ENCODE measurements around the gene ZFAND3.

ZFAND3 gene

DNA sequence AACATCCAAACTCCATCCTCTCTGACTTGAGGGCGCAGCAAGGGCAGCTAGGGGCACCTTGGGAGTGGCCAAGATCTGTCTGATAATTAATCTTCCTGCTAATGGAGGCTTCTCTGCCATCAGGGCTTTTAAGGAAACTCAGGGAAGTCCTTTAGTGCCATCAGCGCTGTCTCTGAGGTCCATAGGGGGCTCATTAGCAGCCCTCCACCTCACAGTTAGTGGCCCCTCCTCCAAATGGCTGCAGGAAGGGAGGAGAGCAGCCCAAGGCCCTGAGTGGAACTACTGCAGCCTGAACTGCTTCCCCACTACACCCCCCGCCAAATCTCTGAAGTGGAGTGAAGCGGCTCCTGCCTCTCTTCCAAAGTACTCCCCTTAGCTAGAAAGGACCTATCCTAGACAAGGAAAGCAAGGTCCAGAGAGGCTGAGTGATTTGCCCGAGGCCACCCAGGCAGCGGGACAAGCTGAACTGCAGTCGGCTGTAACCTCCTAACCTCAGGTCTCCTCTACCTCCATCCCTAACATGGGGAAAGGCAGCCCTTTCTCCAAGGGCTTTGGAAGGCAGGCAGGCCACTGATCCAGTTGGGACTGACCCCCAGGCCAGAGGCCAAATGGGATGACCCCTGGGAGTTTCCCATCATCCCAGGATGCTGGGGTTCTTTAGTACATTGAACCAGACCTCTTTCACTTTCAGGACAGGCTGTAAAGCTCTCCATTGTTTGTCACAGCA lies 39.5 kb upstream of the ZFAND3 start:
- Histone ChIP-seq H3K4me2 (ENCODE audit: low read length) (no peak overlapping the region), H3K18ac (ENCODE audit: low read length) (no peak overlapping the region), H3K56ac (ENCODE audit: low read length) (peak overlapping the region; percentile 43), H4K5ac (ENCODE audit: low read length) (peak overlapping the region; percentile 19), H2AK5ac (ENCODE audit: low read length) (no peak overlapping the region), H3K9ac (ENCODE audit: low read length) (no peak overlapping the region), H3K36me3 (ENCODE audit: control insufficient read depth, insufficient read depth, low read length) (no peaks in the 10 kb centered on the region), H3K4me3 (ENCODE audit: low read length) (no peak overlapping the region), H3K79me1 (ENCODE audit: low read length) (no peaks in the 10 kb centered on the region), H3K4ac (ENCODE audit: low read depth, low read length) (no peak overlapping the region), H3K23ac (ENCODE audit: low read length) (no peak overlapping the region), H3K4me1 (ENCODE audit: control insufficient read depth, low read depth, low read length) (peaks cover 22% of the 10 kb centered on the region), H3K27ac (ENCODE audit: low read depth, low read length) (no peak overlapping the region), H2BK15ac (replicated peaks; ENCODE audit: low read depth) (no peak overlapping the region), H3K27me3 (ENCODE audit: insufficient read depth, low read length, poor library complexity) (no peaks in the 10 kb centered on the region), H2BK120ac (ENCODE audit: low read depth, low read length) (no peak overlapping the region), H3K79me2 (ENCODE audit: control insufficient read depth, insufficient read depth, low read length) (no peaks in the 10 kb centered on the region), H2BK5ac (ENCODE audit: low read length) (no peak overlapping the region), H4K8ac (ENCODE audit: low read depth, low read length) (no peak overlapping the region)
- no CpG with 5 or more reads among the region's 7 CpGs for WGBS (ENCODE audit: extremely low coverage, insufficient coverage, low lambda C conversion rate)
- no peak for DNase-seq

DNA sequence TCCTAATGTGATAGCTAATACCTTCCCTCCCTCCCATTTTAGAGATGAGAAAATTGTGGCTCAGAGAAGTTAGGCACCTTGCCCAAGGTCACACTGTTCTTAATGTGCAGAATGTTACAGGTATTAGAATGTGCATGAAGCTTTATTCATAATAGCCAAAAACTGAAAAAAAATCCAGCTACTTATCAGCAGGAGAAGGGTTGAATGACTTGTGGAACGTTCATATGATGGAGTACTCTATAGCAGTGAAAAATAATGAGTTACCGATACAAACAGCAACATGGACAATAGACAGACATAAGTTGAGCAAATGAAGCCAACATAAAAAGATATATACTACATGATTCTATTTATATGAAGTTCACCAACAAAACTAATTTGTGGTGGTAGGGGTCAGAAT lies 37.7 kb upstream of the ZFAND3 start:
- H2AK5ac ChIP-seq (ENCODE audit: low read length) = no peak overlapping the region
- peaks cover 22% of the 10 kb centered on the region for H3K4me1 ChIP-seq (ENCODE audit: control insufficient read depth, low read depth, low read length)
- no peak overlapping the region for H3K4ac ChIP-seq (ENCODE audit: low read depth, low read length)
- no peak overlapping the region for H3K56ac ChIP-seq (ENCODE audit: low read length)
- no peaks in the 10 kb centered on the region for H3K79me1 ChIP-seq (ENCODE audit: low read length)
- no peak overlapping the region for H2BK120ac ChIP-seq (ENCODE audit: low read depth, low read length)
- no CpG with 5 or more reads among the region's 2 CpGs for WGBS (ENCODE audit: extremely low coverage, insufficient coverage, low lambda C conversion rate)
- H4K5ac ChIP-seq (ENCODE audit: low read length) = no peak overlapping the region
- no peaks in the 10 kb centered on the region for H3K27me3 ChIP-seq (ENCODE audit: insufficient read depth, low read length, poor library complexity)
- H2BK5ac ChIP-seq (ENCODE audit: low read length) = no peak overlapping the region
- no peak overlapping the region for H3K9ac ChIP-seq (ENCODE audit: low read length)
- H3K79me2 ChIP-seq (ENCODE audit: control insufficient read depth, insufficient read depth, low read length) = no peaks in the 10 kb centered on the region
- no peak overlapping the region for H2BK15ac ChIP-seq (replicated peaks; ENCODE audit: low read depth)
- H3K27ac ChIP-seq (ENCODE audit: low read depth, low read length) = no peak overlapping the region
- no peak overlapping the region for H4K8ac ChIP-seq (ENCODE audit: low read depth, low read length)
- no peaks in the 10 kb centered on the region for H3K36me3 ChIP-seq (ENCODE audit: control insufficient read depth, insufficient read depth, low read length)
- H3K23ac ChIP-seq (ENCODE audit: low read length) = no peak overlapping the region
- no peak overlapping the region for H3K4me3 ChIP-seq (ENCODE audit: low read length)
- no peak for DNase-seq
- no peak overlapping the region for H3K18ac ChIP-seq (ENCODE audit: low read length)
- H3K4me2 ChIP-seq (ENCODE audit: low read length) = no peak overlapping the region

DNA sequence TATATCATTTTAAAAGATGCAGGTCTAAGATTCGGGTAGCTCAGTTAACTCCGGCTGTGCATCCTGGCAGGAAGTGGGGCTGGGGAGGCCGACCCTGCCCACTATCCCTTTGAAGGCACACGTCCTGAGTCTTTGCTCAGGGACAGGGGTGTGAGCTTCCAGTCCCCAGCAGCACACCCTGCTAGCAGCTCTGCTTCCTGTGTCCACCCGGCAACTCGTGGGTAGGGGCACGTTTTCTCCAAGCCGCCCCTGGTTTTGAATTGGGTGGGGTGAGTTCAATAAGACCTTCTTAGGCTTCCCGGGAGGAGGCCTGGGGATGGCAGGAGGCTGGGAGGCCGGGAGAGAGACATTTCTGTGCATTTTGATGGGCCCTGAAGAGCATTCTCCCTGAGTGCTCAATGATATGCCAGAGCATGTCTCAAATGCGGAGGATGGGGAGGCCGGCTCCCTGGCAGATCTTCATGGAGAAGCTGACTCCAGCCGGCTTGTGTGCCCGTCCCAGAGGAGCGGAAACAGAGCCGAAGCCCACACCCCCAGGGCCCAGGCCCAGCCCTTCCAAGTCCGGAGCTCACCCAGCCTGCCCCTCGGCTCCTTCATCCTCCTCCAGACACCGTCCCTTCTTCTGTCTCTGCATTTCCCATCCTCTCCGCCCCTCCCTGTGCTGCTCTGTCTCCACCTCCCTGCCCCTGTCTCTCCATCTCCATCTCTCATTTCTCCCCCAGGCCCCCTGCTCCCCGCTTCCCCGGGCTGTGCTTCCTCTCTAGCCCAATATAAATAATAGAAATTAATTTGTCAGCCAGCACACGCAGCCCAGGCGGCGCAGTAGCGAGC lies 36.3 kb upstream of the ZFAND3 start:
- Histone ChIP-seq H3K4me3 (ENCODE audit: low read length) (peak overlapping the region; percentile 36), H3K4me2 (ENCODE audit: low read length) (peak overlapping the region; percentile 85), H3K9ac (ENCODE audit: low read length) (peak overlapping the region; percentile 79), H2BK15ac (replicated peaks; ENCODE audit: low read depth) (no peak overlapping the region), H3K23ac (ENCODE audit: low read length) (peak overlapping the region; percentile 48), H3K4me1 (ENCODE audit: control insufficient read depth, low read depth, low read length) (peaks cover 15% of the 10 kb centered on the region), H2AK5ac (ENCODE audit: low read length) (no peak overlapping the region), H3K27me3 (ENCODE audit: insufficient read depth, low read length, poor library complexity) (no peaks in the 10 kb centered on the region), H3K79me2 (ENCODE audit: control insufficient read depth, insufficient read depth, low read length) (no peaks in the 10 kb centered on the region), H3K18ac (ENCODE audit: low read length) (peak overlapping the region; percentile 70), H4K5ac (ENCODE audit: low read length) (no peak overlapping the region), H2BK120ac (ENCODE audit: low read depth, low read length) (peak overlapping the region; percentile 7), H2BK5ac (ENCODE audit: low read length) (no peak overlapping the region), H3K56ac (ENCODE audit: low read length) (peak overlapping the region; percentile 93), H3K36me3 (ENCODE audit: control insufficient read depth, insufficient read depth, low read length) (no peaks in the 10 kb centered on the region), H3K79me1 (ENCODE audit: low read length) (no peaks in the 10 kb centered on the region), H3K27ac (ENCODE audit: low read depth, low read length) (no peak overlapping the region), H4K8ac (ENCODE audit: low read depth, low read length) (no peak overlapping the region), H3K4ac (ENCODE audit: low read depth, low read length) (no peak overlapping the region)
- no CpG with 5 or more reads among the region's 26 CpGs for WGBS (ENCODE audit: extremely low coverage, insufficient coverage, low lambda C conversion rate)
- DNase-seq = peak; percentile 84

DNA sequence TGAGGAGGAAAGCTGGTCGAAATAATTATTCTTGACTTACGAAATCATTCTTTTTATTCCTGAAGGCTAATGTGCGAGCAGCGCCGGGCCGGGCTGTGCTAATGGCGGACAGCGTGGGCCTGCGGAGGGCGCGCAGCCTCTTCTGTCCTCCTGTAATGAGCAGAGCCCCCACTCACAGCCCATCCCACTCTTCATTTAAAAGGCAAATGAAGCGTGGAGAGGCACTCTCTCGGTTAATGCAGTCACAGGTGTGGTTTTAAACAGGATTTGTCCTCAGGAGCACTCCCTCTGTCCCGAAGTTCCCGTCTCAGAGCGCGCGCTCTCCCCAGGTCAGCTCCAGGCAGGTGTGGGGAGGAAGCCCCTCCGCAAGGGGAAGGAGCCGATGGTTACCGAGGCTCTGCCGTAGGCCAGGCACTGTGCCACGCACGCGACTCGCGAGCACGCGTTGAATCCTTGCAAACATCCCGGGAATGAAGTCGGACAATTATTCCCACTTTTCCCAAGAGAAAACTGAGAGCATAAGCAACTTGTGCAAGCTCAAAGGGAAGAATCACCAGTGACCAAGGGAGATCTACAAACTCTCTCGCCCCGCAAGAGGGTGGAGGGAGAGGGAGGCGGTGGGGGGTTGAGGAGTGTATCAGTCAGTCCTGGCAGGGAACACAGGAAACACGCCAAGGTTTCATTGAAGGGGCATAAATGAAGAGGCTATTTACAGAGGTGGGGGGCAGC lies 35.5 kb upstream of the ZFAND3 start:
- Histone ChIP-seq H2BK120ac (ENCODE audit: low read depth, low read length) (peak overlapping the region; percentile 7), H3K4me1 (ENCODE audit: control insufficient read depth, low read depth, low read length) (peaks cover 15% of the 10 kb centered on the region), H3K9ac (ENCODE audit: low read length) (peak overlapping the region; percentile 79), H3K27me3 (ENCODE audit: insufficient read depth, low read length, poor library complexity) (no peaks in the 10 kb centered on the region), H3K4me3 (ENCODE audit: low read length) (peak overlapping the region; percentile 36), H4K5ac (ENCODE audit: low read length) (no peak overlapping the region), H3K79me2 (ENCODE audit: control insufficient read depth, insufficient read depth, low read length) (no peaks in the 10 kb centered on the region), H2BK5ac (ENCODE audit: low read length) (no peak overlapping the region), H3K79me1 (ENCODE audit: low read length) (no peaks in the 10 kb centered on the region), H4K8ac (ENCODE audit: low read depth, low read length) (no peak overlapping the region), H2BK15ac (replicated peaks; ENCODE audit: low read depth) (no peak overlapping the region), H3K4me2 (ENCODE audit: low read length) (peak overlapping the region; percentile 85), H3K36me3 (ENCODE audit: control insufficient read depth, insufficient read depth, low read length) (no peaks in the 10 kb centered on the region), H3K56ac (ENCODE audit: low read length) (peak overlapping the region; percentile 93), H3K4ac (ENCODE audit: low read depth, low read length) (no peak overlapping the region), H3K27ac (ENCODE audit: low read depth, low read length) (no peak overlapping the region), H3K18ac (ENCODE audit: low read length) (peak overlapping the region; percentile 13), H2AK5ac (ENCODE audit: low read length) (no peak overlapping the region), H3K23ac (ENCODE audit: low read length) (no peak overlapping the region)
- peak; percentile 45 for DNase-seq
- no CpG with 5 or more reads among the region's 35 CpGs for WGBS (ENCODE audit: extremely low coverage, insufficient coverage, low lambda C conversion rate)

DNA sequence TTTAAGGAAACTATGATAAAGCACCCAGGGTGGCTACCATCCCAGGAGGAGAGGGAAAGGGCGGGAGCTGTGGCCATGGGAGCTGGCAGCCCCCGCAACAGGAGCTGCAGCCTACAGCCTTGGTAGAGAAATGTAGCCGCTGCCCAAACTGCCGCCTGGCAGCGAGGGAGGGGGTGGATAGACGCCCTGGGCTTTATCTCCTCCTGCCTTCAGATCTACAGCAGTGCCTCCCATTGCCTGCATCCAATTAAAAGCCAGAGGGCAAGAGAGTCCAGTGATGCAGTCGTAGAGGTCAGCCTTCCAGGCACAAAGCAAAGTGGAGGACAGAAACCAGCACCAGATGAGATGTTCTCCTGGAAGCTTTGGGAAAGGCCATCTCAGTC lies 35.0 kb upstream of the ZFAND3 start:
- Histone ChIP-seq H3K23ac (ENCODE audit: low read length) (no peak overlapping the region), H2AK5ac (ENCODE audit: low read length) (no peak overlapping the region), H3K36me3 (ENCODE audit: control insufficient read depth, insufficient read depth, low read length) (no peaks in the 10 kb centered on the region), H4K8ac (ENCODE audit: low read depth, low read length) (no peak overlapping the region), H3K9ac (ENCODE audit: low read length) (peak overlapping the region; percentile 79), H3K4me3 (ENCODE audit: low read length) (no peak overlapping the region), H3K79me1 (ENCODE audit: low read length) (no peaks in the 10 kb centered on the region), H3K4me2 (ENCODE audit: low read length) (peak overlapping the region; percentile 85), H3K4ac (ENCODE audit: low read depth, low read length) (no peak overlapping the region), H2BK120ac (ENCODE audit: low read depth, low read length) (no peak overlapping the region), H3K56ac (ENCODE audit: low read length) (peak overlapping the region; percentile 93), H3K18ac (ENCODE audit: low read length) (peak overlapping the region; percentile 13), H3K27ac (ENCODE audit: low read depth, low read length) (no peak overlapping the region), H3K4me1 (ENCODE audit: control insufficient read depth, low read depth, low read length) (peaks cover 13% of the 10 kb centered on the region), H3K27me3 (ENCODE audit: insufficient read depth, low read length, poor library complexity) (no peaks in the 10 kb centered on the region), H2BK5ac (ENCODE audit: low read length) (no peak overlapping the region), H4K5ac (ENCODE audit: low read length) (no peak overlapping the region), H2BK15ac (replicated peaks; ENCODE audit: low read depth) (no peak overlapping the region), H3K79me2 (ENCODE audit: control insufficient read depth, insufficient read depth, low read length) (no peaks in the 10 kb centered on the region)
- no CpG with 5 or more reads among the region's 7 CpGs for WGBS (ENCODE audit: extremely low coverage, insufficient coverage, low lambda C conversion rate)
- DNase-seq = peak; percentile 52

All from mesendoderm (in vitro differentiated cells).